OCI-LY3 (cell line): ENCODE data around the gene KRTAP4-1.
"Not testable (repeated sequence)": the region's sequence is repeated elsewhere in the genome, so short reads cannot be mapped to it uniquely, and the experiment has no call there.

Experiments
- H2AFZ ChIP-seq: fragments of 200-600, 300-600 bp; shearing (Covaris generic); 2 replicates; pipeline ENCODE4 v1.6.0; 2014; ENCODE audit warnings: antibody characterized with exemption, low read depth, low read length
- H3K27ac ChIP-seq: fragments of 200-600, 300-600 bp; sonication (generic); 2 replicates; pipeline ENCODE4 v1.5.1; 2014; ENCODE audit warnings: mild to moderate bottlenecking, low read length, moderate library complexity, mixed read lengths
- H3K27me3 ChIP-seq: fragments of 200-600, 300-600 bp; sonication (generic); 2 replicates; pipeline ENCODE4 v1.6.1; 2014; ENCODE audit warnings: low read depth, low read length, mixed read lengths
- H3K36me3 ChIP-seq: fragments of 200-600, 300-600 bp; sonication (generic); replicated peaks from 2 replicates; pipeline ENCODE3; 2014; ENCODE audit warnings: low read depth, low read length, mixed read lengths
- H3K4me1 ChIP-seq: fragments of 300-600, 200-600 bp; sonication (generic); 2 replicates; pipeline ENCODE4 v1.6.1; 2014; ENCODE audit warnings: low read length, mixed read lengths
- H3K4me2 ChIP-seq: fragments of 200-600, 300-600 bp; sonication (generic); 2 replicates; pipeline ENCODE4 v1.6.1; 2014; ENCODE audit warnings: low read length, mixed read lengths
- H3K4me3 ChIP-seq: fragments of 300-600, 200-600 bp; sonication (generic); 2 replicates; pipeline ENCODE4 v1.5.1; 2014; ENCODE audit warnings: antibody characterized with exemption, mild to moderate bottlenecking, low read length, moderate library complexity
- H3K79me2 ChIP-seq: fragments of 300-600, 200-600 bp; shearing (Covaris generic); 2 replicates; pipeline ENCODE4 v1.6.1; 2014; ENCODE audit warnings: mild to moderate bottlenecking, low read length, mixed read lengths
- H3K9ac ChIP-seq: fragments of 300-600, 200-600 bp; shearing (Covaris generic); 2 replicates; pipeline ENCODE4 v1.6.0; 2014; ENCODE audit warnings: mild to moderate bottlenecking, low read length, moderate library complexity
- H3K9me3 ChIP-seq: fragments of 200-600, 300-600 bp; shearing (Covaris generic); 2 replicates; pipeline ENCODE4 v1.6.1; 2014; ENCODE audit warnings: low read length, mixed read lengths; ENCODE audit not compliant: insufficient read depth
- H4K20me1 ChIP-seq: fragments of 200-600, 300-600 bp; sonication (generic); 2 replicates; pipeline ENCODE4 v1.6.1; 2016; ENCODE audit warnings: low read length, mixed read lengths; ENCODE audit not compliant: insufficient read depth
- CTCF ChIP-seq: fragments of 200-600, 300-600 bp; sonication (generic); IDR thresholded peaks from 2 replicates; pipeline ENCODE4 v1.5.1; 2014; ENCODE audit warnings: antibody characterized with exemption, low read length, low read depth
- EZH2phosphoT487 ChIP-seq: fragments of 200-600 bp; shearing (Covaris generic); IDR thresholded peaks from 2 replicates; pipeline ENCODE4 v1.6.1; 2018; ENCODE audit warnings: antibody characterized with exemption, mixed run types, low read depth

The KRTAP4-1 gene

GRCh38 chr17:41211845-41212466 lies 27.2 kb upstream of the KRTAP4-1 start:
- Histone ChIP-seq H3K4me1 (no peaks in the 10 kb centered on the region), H3K9ac (no peak overlapping the region), H4K20me1 (no peaks in the 10 kb centered on the region), H3K27me3 (peaks cover 37% of the 10 kb centered on the region), H3K4me3 (no peak overlapping the region), H3K27ac (no peak overlapping the region), H3K4me2 (no peak overlapping the region), H3K9me3 (no peaks in the 10 kb centered on the region), H3K79me2 (no peaks in the 10 kb centered on the region), H3K36me3 (no peaks in the 10 kb centered on the region), H2AFZ (no peak overlapping the region)
- no peak for TF ChIP-seq EZH2phosphoT487
- TF ChIP-seq CTCF = no peak

GRCh38 chr17:41199421-41200078 lies 14.8 kb upstream of the KRTAP4-1 start:
- no peak overlapping the region for H3K9ac ChIP-seq
- no peaks in the 10 kb centered on the region for H3K4me1 ChIP-seq
- no peaks in the 10 kb centered on the region for H3K27me3 ChIP-seq
- H2AFZ ChIP-seq = no peak overlapping the region
- H3K27ac ChIP-seq = no peak overlapping the region
- TF ChIP-seq EZH2phosphoT487 (no peak), CTCF (no peak)
- H3K36me3 ChIP-seq = no peaks in the 10 kb centered on the region
- no peaks in the 10 kb centered on the region for H3K9me3 ChIP-seq
- no peaks in the 10 kb centered on the region for H3K79me2 ChIP-seq
- no peaks in the 10 kb centered on the region for H4K20me1 ChIP-seq
- no peak overlapping the region for H3K4me2 ChIP-seq
- H3K4me3 ChIP-seq = no peak overlapping the region

GRCh38 chr17:41196068-41196467 lies 11.4 kb upstream of the KRTAP4-1 start:
- Histone ChIP-seq H3K79me2 (no peaks in the 10 kb centered on the region), H3K36me3 (no peaks in the 10 kb centered on the region), H3K4me2 (no peak overlapping the region), H2AFZ (no peak overlapping the region), H3K27me3 (0 out of 2 replicates have a peak, but pooled peaks cover under 1% of the 10 kb centered on the region), H3K9me3 (no peaks in the 10 kb centered on the region), H3K27ac (no peak overlapping the region), H3K9ac (no peak overlapping the region), H3K4me1 (no peaks in the 10 kb centered on the region), H3K4me3 (no peak overlapping the region), H4K20me1 (no peaks in the 10 kb centered on the region)
- TF ChIP-seq CTCF = no peak
- TF ChIP-seq EZH2phosphoT487 = no peak

GRCh38 chr17:41190328-41190727 lies 5.6 kb upstream of the KRTAP4-1 start:
- TF ChIP-seq EZH2phosphoT487 = no peak
- no peak for TF ChIP-seq CTCF
- H3K36me3 ChIP-seq = no peaks in the 10 kb centered on the region
- no peaks in the 10 kb centered on the region for H3K9me3 ChIP-seq
- H2AFZ ChIP-seq = no peak overlapping the region
- no peak overlapping the region for H3K9ac ChIP-seq
- H4K20me1 ChIP-seq = no peaks in the 10 kb centered on the region
- no peaks in the 10 kb centered on the region for H3K4me1 ChIP-seq
- no peaks in the 10 kb centered on the region for H3K79me2 ChIP-seq
- peaks cover 11% of the 10 kb centered on the region for H3K27me3 ChIP-seq
- H3K4me3 ChIP-seq = no peak overlapping the region
- no peak overlapping the region for H3K27ac ChIP-seq
- no peak overlapping the region for H3K4me2 ChIP-seq

GRCh38 chr17:41189837-41190318 lies 5.2 kb upstream of the KRTAP4-1 start, which contains the start of gene KRTAP9-1:
TSS of gene KRTAP9-1 (plus strand) at chr17:41189887. CDS start at chr17:41189887, 0 bp downstream.
- H3K4me3 ChIP-seq, H3K4me2 ChIP-seq, H3K4me1 ChIP-seq, H3K36me3 ChIP-seq, H3K27ac ChIP-seq, H3K9ac ChIP-seq, H2AFZ ChIP-seq, H3K79me2 ChIP-seq, H4K20me1 ChIP-seq, H3K9me3 ChIP-seq: not testable (repeated sequence)
- H3K27me3 ChIP-seq = peaks cover 15% of the 10 kb centered on the region
